GM12878 (cell line): Measurements from ENCODE around the gene SON. TPM values are rescaled to one million over a fixed set of nuclear protein-coding genes. Genes with fewer than 3 reads are reported as not detected.

Experiments
- CHD2 ChIP-seq: IDR thresholded peaks from 2 replicates; pipeline ENCODE4 v1.6.1; 2011; ENCODE audit warnings: low read depth, low read length, improper control_type of control experiment, borderline replicate concordance
- EED ChIP-seq: sonication (generic); IDR thresholded peaks from 2 replicates; pipeline ENCODE4 v1.6.1; 2016; ENCODE audit warnings: antibody characterized with exemption, low read depth
- ESRRA ChIP-seq: IDR thresholded peaks from 2 replicates; pipeline ENCODE4 v1.6.1; 2012; ENCODE audit warnings: mild to moderate bottlenecking, low read length, improper control_type of control experiment
- ETV6 ChIP-seq, 2 experiments: fragments of 450-650 bp in 1 of 2; IDR thresholded peaks in 1 of 2; conservative IDR thresholded peaks in 1 of 2; 2 replicates each; pipeline ENCODE4 v1.6.1; 2014; ENCODE audit warnings: antibody characterized with exemption in 1 of 2, borderline replicate concordance in 1 of 2, low read depth in 1 of 2, mild to moderate bottlenecking in 1 of 2, moderate library complexity in 1 of 2
- KAT2A ChIP-seq: conservative IDR thresholded peaks from 2 replicates; pipeline ENCODE4 v1.6.1; 2011; ENCODE audit warnings: low read depth, low read length; ENCODE audit not compliant: control insufficient read depth
- KLF5 ChIP-seq: fragments of 450-650 bp; IDR thresholded peaks from 2 replicates; pipeline ENCODE4 v1.6.1; 2014; ENCODE audit warnings: mild to moderate bottlenecking; ENCODE audit not compliant: partially characterized antibody
- MTA2 ChIP-seq: fragments of 450-650 bp; IDR thresholded peaks from 2 replicates; pipeline ENCODE4 v1.6.1; 2016; ENCODE audit warnings: low read depth, mild to moderate bottlenecking, moderate library complexity
- NFYA ChIP-seq: IDR thresholded peaks from 2 replicates; pipeline ENCODE4 v1.6.1; 2011; ENCODE audit warnings: low read depth, mild to moderate bottlenecking, low read length, improper control_type of control experiment, borderline replicate concordance
- PML ChIP-seq: IDR thresholded peaks from 2 replicates; pipeline ENCODE4 v1.6.1; 2012; ENCODE audit warnings: low read length, inconsistent platforms
- TAF1 ChIP-seq: IDR thresholded peaks from 2 replicates; pipeline ENCODE4 v1.6.1; 2011; ENCODE audit warnings: mild to moderate bottlenecking, low read depth, low read length, borderline replicate concordance
- ZNF207 ChIP-seq: fragments of 450-650 bp; IDR thresholded peaks from 2 replicates; pipeline ENCODE4 v1.6.1; 2014; ENCODE audit warnings: antibody characterized with exemption, mild to moderate bottlenecking, borderline replicate concordance
- polyA plus RNA-seq, 11 experiments: library from polyadenylated mRNA; depleted of rRNA in 4 of 11; unstranded in 6 of 11; stranded (reverse) in 5 of 11; fragments of >200 nt; fragmentation: Nextera tagmentation in 4 of 11; fragmentation: Illumina TruSeq in 1 of 11; extraction: Ambion mirVana in 4 of 11; extraction: Trizol in 1 of 11; gene quantifications; 1 replicate in 1 of 11; 2 replicates in 10 of 11; pipeline versions ENCODE4 v1.2.1 to v1.2.3, GENCODE V29; 2011 to 2016; ENCODE audit warnings: inconsistent platforms in 2 of 11, missing spikeins in 2 of 11, low read depth in 1 of 11
- total RNA-seq, 4 experiments: library from RNA; depleted of rRNA in 3 of 4; stranded (reverse); fragments of >200 nt in 3 of 4; fragmentation: Illumina TruSeq in 1 of 4; extraction: Trizol in 1 of 4; gene quantifications; 2 replicates each; pipeline versions ENCODE4 v1.2.1 to v1.2.3, GENCODE V29; 2013 to 2021
- TF ChIP-seq, protein P1 (sequence below): IDR thresholded peaks from 2 replicates; pipeline ENCODE4 v1.6.1; 2012; ENCODE audit warnings: low read depth, low read length, improper control_type of control experiment
- TF ChIP-seq, protein P2 (sequence below): fragments of 450-650 bp; IDR thresholded peaks from 2 replicates; pipeline ENCODE4 v1.6.1; 2018; ENCODE audit warnings: borderline replicate concordance, mild to moderate bottlenecking; ENCODE audit not compliant: partially characterized antibody
- TF ChIP-seq, protein P3 (sequence below): fragments of 450-650 bp; IDR thresholded peaks from 2 replicates; pipeline ENCODE4 v1.6.1; 2014; ENCODE audit warnings: mild to moderate bottlenecking
- TF ChIP-seq, protein P4 (sequence below): fragments of 450-650 bp; IDR thresholded peaks from 2 replicates; pipeline ENCODE4 v1.6.1; 2017; ENCODE audit warnings: mild to moderate bottlenecking, low read depth, inconsistent platforms; ENCODE audit not compliant: poor library complexity, severe bottlenecking
- TF ChIP-seq, protein P5 (sequence below): fragments of 450-650 bp; formaldehyde crosslinking; IDR thresholded peaks from 2 replicates; pipeline ENCODE4 v1.5.0; 2022; ENCODE audit warnings: mild to moderate bottlenecking, missing genetic modification characterization

Gene SON
- total and polyA plus RNA-seq, 10 of the 15 experiments (the other 5 are each of a cell fraction or from before 2014, with no cell fraction given) = 95.7 to 788 (median 251) TPM

DNA sequence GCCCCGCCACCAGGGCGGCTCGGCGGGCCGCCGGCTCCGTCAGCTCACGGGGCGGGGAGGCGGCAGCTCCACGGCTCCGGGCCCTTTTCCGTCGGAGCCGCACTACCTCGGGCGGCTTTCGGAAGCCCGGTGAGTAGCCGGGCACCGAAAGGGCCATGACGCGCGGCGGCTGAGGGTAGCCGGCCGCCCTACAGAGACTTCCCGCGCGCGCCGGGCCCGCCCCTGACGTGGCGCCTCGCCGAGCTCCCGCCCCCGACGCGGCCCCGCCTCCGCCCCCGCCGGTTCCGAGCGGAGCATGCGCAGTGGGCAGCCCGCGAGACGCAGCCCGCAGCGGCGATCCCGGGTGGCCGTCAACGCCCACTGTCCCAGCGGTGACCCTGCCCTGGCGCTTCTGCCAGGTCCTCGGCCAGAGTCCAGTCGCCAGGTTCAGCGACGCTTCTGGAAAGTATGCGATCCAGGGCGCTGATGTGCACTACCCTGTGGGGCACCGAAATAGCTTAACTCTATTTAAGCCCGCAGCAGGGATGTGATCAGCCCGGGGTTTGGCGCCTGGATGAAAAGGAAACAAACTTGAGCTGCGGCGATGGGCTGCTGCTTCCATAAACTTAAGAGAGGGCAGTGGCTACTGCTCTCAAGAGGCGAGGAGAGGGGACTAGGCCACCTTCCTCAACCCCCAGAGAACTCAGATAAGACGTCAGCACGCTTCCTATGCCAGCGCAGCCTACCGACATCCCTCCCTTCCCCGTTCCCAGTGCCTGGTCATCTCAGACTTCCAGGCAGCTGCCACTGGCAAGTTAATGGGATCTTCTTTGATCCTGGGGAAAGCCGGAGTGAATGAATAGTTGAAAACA, 45.9 kb downstream of the SON start, which contains the start of gene DONSON (continued):
- TF ChIP-seq, protein P1, sequence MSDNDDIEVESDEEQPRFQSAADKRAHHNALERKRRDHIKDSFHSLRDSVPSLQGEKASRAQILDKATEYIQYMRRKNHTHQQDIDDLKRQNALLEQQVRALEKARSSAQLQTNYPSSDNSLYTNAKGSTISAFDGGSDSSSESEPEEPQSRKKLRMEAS = no peak
- TF ChIP-seq ZNF207 (no peak), KAT2A (no peak), PML (no peak), EED (no peak), NFYA (no peak), ESRRA (no peak), MTA2 (no peak), TAF1 (0 out of 2 replicates have a peak, but pooled peaks have one; percentile 15), ETV6 (conservative IDR thresholded peaks at IDR 0.05 in 1 of 2, IDR thresholded peaks at IDR 0.05 in 1 of 2; ENCODE audit: borderline replicate concordance in 1 of 2, low read depth in 1 of 2) (no peak), CHD2 (no peak), KLF5 (no peak)
- TF ChIP-seq, protein P2, sequence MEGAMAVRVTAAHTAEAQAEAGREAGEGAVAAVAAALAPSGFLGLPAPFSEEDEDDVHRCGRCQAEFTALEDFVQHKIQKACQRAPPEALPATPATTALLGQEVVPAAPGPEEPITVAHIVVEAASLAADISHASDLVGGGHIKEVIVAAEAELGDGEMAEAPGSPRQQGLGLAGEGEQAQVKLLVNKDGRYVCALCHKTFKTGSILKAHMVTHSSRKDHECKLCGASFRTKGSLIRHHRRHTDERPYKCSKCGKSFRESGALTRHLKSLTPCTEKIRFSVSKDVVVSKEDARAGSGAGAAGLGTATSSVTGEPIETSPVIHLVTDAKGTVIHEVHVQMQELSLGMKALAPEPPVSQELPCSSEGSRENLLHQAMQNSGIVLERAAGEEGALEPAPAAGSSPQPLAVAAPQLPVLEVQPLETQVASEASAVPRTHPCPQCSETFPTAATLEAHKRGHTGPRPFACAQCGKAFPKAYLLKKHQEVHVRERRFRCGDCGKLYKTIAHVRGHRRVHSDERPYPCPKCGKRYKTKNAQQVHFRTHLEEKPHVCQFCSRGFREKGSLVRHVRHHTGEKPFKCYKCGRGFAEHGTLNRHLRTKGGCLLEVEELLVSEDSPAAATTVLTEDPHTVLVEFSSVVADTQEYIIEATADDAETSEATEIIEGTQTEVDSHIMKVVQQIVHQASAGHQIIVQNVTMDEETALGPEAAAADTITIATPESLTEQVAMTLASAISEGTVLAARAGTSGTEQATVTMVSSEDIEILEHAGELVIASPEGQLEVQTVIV = no peak
- TF ChIP-seq, protein P3, sequence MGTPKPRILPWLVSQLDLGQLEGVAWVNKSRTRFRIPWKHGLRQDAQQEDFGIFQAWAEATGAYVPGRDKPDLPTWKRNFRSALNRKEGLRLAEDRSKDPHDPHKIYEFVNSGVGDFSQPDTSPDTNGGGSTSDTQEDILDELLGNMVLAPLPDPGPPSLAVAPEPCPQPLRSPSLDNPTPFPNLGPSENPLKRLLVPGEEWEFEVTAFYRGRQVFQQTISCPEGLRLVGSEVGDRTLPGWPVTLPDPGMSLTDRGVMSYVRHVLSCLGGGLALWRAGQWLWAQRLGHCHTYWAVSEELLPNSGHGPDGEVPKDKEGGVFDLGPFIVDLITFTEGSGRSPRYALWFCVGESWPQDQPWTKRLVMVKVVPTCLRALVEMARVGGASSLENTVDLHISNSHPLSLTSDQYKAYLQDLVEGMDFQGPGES = no peak
- TF ChIP-seq, protein P4, sequence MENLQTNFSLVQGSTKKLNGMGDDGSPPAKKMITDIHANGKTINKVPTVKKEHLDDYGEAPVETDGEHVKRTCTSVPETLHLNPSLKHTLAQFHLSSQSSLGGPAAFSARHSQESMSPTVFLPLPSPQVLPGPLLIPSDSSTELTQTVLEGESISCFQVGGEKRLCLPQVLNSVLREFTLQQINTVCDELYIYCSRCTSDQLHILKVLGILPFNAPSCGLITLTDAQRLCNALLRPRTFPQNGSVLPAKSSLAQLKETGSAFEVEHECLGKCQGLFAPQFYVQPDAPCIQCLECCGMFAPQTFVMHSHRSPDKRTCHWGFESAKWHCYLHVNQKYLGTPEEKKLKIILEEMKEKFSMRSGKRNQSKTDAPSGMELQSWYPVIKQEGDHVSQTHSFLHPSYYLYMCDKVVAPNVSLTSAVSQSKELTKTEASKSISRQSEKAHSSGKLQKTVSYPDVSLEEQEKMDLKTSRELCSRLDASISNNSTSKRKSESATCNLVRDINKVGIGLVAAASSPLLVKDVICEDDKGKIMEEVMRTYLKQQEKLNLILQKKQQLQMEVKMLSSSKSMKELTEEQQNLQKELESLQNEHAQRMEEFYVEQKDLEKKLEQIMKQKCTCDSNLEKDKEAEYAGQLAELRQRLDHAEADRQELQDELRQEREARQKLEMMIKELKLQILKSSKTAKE = no peak
- TF ChIP-seq, protein P5, sequence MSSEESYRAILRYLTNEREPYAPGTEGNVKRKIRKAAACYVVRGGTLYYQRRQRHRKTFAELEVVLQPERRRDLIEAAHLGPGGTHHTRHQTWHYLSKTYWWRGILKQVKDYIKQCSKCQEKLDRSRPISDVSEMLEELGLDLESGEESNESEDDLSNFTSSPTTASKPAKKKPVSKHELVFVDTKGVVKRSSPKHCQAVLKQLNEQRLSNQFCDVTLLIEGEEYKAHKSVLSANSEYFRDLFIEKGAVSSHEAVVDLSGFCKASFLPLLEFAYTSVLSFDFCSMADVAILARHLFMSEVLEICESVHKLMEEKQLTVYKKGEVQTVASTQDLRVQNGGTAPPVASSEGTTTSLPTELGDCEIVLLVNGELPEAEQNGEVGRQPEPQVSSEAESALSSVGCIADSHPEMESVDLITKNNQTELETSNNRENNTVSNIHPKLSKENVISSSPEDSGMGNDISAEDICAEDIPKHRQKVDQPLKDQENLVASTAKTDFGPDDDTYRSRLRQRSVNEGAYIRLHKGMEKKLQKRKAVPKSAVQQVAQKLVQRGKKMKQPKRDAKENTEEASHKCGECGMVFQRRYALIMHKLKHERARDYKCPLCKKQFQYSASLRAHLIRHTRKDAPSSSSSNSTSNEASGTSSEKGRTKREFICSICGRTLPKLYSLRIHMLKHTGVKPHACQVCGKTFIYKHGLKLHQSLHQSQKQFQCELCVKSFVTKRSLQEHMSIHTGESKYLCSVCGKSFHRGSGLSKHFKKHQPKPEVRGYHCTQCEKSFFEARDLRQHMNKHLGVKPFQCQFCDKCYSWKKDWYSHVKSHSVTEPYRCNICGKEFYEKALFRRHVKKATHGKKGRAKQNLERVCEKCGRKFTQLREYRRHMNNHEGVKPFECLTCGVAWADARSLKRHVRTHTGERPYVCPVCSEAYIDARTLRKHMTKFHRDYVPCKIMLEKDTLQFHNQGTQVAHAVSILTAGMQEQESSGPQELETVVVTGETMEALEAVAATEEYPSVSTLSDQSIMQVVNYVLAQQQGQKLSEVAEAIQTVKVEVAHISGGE (CRISPR knock-in tag) = no peak
